ENCODE results near the gene ESRRA. TPM values are rescaled to one million over a fixed set of nuclear protein-coding genes. Genes with fewer than 3 reads are reported as not detected.

The ESRRA gene
- polyA plus RNA-seq, 1 donor (not counting 4 experiments of a cell fraction or from before 2014, with no cell fraction given): 20.8 TPM

DNA sequence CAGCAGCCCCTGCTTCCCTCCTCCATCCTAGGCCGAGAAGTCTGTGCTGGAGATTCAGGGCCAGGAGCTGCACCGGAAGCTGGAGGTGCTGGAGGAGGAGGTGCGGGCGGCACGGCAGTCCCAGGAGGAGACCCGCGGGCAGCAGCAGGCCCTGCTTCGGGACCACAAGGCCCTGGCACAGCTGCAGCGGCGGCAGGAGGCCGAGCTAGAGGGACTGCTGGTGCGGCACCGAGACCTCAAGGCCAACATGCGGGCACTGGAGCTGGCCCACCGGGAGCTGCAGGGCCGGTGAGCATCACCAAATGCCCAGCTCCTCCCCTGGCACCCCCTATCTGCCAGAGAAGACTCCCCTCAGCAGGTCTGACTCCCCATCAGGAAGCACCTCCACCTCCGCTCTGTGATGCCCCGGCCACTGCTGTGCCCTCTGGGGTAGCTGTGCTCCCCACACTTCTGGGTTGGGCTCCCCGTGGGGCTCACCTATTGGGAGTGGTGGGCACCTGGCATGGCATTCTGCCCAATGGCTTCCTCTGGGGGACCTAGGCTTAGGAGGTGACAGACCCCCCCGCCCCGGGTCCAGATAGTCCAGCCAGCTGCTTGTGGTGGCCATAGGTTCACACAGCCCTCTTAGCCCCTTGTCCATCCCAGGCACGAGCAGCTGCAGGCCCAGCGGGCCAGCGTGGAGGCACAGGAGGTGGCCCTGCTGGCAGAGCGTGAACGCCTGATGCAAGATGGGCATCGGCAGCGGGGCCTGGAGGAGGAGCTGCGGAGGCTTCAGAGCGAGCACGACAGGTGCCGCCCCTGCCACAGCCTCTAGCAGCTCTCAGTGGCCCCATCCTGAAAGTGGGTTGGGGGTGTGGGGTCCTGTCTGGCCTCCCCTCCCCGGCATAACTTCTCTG is 47.0 kb downstream of the ESRRA start:
- no peak for FAIRE-seq

DNA sequence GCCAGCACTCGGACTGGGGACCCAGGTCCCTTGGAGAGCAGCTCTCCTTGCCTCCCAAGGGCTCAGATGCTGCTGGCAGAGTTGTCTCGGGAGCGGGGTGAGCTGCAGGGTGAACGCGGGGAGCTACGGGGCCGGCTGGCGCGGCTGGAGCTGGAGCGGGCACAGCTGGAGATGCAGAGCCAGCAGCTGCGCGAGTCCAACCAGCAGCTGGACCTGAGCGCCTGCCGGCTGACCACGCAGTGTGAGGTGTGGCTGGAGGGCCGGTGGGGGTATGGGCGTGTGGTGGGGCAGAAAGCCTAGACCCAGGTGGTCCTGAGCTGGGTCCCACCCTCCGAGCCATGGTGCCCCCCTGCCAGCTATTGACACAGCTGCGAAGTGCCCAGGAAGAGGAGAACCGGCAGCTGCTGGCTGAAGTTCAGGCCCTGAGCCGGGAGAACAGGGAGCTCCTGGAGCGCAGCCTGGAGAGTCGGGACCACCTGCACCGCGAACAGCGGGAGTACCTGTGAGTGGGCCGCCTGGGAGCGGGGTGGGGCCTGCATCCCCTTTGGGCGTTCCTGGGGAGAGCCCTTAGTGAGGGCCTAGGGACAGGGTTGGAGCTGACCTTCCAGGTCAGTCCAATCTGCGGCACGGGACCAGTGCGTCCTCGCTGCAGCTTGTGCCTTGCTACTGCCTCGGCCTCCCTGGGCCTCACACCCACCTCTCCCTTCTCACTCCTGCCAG is 47.8 kb downstream of the ESRRA start:
- Histone ChIP-seq H3K4me2 (ENCODE audit: control insufficient read depth, extremely low read depth, insufficient read depth, low read depth, low read length) (no peak overlapping the region), H3K9me1 (ENCODE audit: control insufficient read depth, extremely low read depth, insufficient read depth, low read length) (peaks cover 3% of the 10 kb centered on the region), H4K20me1 (ENCODE audit: control insufficient read depth, extremely low read depth, insufficient read depth, low read length) (no peaks in the 10 kb centered on the region), H3K9me3 (ENCODE audit: control insufficient read depth, low read depth, low read length) (no peaks in the 10 kb centered on the region), H3K4me1 (ENCODE audit: control insufficient read depth, extremely low read depth, insufficient read depth, low read length) (peaks cover 33% of the 10 kb centered on the region), H3K27me3 (ENCODE audit: control insufficient read depth, extremely low read depth, insufficient read depth, low read length) (no peaks in the 10 kb centered on the region), H3K27ac (ENCODE audit: control insufficient read depth, insufficient read depth, low read length) (no peak overlapping the region), H3K9ac (ENCODE audit: control insufficient read depth, extremely low read depth, insufficient read depth, low read length) (no peak overlapping the region), H2AFZ (ENCODE audit: control insufficient read depth, low read length) (no peak overlapping the region), H3K4me3 (ENCODE audit: control insufficient read depth in 2 of 3, extremely low read depth in 1 of 3, insufficient read depth in 2 of 3, low read depth in 1 of 3, low read length in 3 of 3) (no peak overlapping the region), H3K79me2 (ENCODE audit: control insufficient read depth, insufficient read depth, low read length) (no peaks in the 10 kb centered on the region), H3K36me3 (ENCODE audit: control insufficient read depth in 2 of 2, extremely low read depth in 1 of 2, insufficient read depth in 2 of 2, low read length in 2 of 2) (no peaks in the 10 kb centered on the region)
- dilution Hi-C loops (cut with MboI; ENCODE audit: extremely low pct_ligation_motif_present, low sequenced_read_pairs): no loop called here
- TF ChIP-seq, protein P1, sequence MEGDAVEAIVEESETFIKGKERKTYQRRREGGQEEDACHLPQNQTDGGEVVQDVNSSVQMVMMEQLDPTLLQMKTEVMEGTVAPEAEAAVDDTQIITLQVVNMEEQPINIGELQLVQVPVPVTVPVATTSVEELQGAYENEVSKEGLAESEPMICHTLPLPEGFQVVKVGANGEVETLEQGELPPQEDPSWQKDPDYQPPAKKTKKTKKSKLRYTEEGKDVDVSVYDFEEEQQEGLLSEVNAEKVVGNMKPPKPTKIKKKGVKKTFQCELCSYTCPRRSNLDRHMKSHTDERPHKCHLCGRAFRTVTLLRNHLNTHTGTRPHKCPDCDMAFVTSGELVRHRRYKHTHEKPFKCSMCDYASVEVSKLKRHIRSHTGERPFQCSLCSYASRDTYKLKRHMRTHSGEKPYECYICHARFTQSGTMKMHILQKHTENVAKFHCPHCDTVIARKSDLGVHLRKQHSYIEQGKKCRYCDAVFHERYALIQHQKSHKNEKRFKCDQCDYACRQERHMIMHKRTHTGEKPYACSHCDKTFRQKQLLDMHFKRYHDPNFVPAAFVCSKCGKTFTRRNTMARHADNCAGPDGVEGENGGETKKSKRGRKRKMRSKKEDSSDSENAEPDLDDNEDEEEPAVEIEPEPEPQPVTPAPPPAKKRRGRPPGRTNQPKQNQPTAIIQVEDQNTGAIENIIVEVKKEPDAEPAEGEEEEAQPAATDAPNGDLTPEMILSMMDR (optimal IDR thresholded peaks at IDR 0.05 in 1 of 3, IDR thresholded peaks at IDR 0.05 in 1 of 3, conservative IDR thresholded peaks at IDR 0.05 in 1 of 3; ENCODE audit: extremely low read depth in 1 of 3, insufficient read depth in 2 of 3, low read length in 3 of 3): no peak
- no peak for TF ChIP-seq EZH2 (IDR thresholded peaks at IDR 0.05; ENCODE audit: low read length)
- FAIRE-seq (no peak), DNase-seq (ENCODE audit: low read depth, low spot score) (no peak)

More for the DNA sequence above, 47.0 kb downstream of the ESRRA start:
- H3K27me3 ChIP-seq (ENCODE audit: control insufficient read depth, extremely low read depth, insufficient read depth, low read length): no peaks in the 10 kb centered on the region
- H4K20me1 ChIP-seq (ENCODE audit: control insufficient read depth, extremely low read depth, insufficient read depth, low read length): no peaks in the 10 kb centered on the region
- H3K79me2 ChIP-seq (ENCODE audit: control insufficient read depth, insufficient read depth, low read length): no peaks in the 10 kb centered on the region
- dilution Hi-C loops (cut with MboI; ENCODE audit: extremely low pct_ligation_motif_present, low sequenced_read_pairs): no loop called here
- no peak overlapping the region for H3K9ac ChIP-seq (ENCODE audit: control insufficient read depth, extremely low read depth, insufficient read depth, low read length)
- peaks cover 3% of the 10 kb centered on the region for H3K9me1 ChIP-seq (ENCODE audit: control insufficient read depth, extremely low read depth, insufficient read depth, low read length)
- no peak overlapping the region for H3K27ac ChIP-seq (ENCODE audit: control insufficient read depth, insufficient read depth, low read length)
- TF ChIP-seq, protein P1 (optimal IDR thresholded peaks at IDR 0.05 in 1 of 3, IDR thresholded peaks at IDR 0.05 in 1 of 3, conservative IDR thresholded peaks at IDR 0.05 in 1 of 3; ENCODE audit: extremely low read depth in 1 of 3, insufficient read depth in 2 of 3, low read length in 3 of 3): no peak
- no peak for TF ChIP-seq EZH2 (IDR thresholded peaks at IDR 0.05; ENCODE audit: low read length)
- no peak for DNase-seq (ENCODE audit: low read depth, low spot score)
- H3K4me2 ChIP-seq (ENCODE audit: control insufficient read depth, extremely low read depth, insufficient read depth, low read depth, low read length): no peak overlapping the region
- H3K4me3 ChIP-seq (ENCODE audit: control insufficient read depth in 2 of 3, extremely low read depth in 1 of 3, insufficient read depth in 2 of 3, low read depth in 1 of 3, low read length in 3 of 3): no peak overlapping the region
- no peaks in the 10 kb centered on the region for H3K9me3 ChIP-seq (ENCODE audit: control insufficient read depth, low read depth, low read length)
- H3K36me3 ChIP-seq (ENCODE audit: control insufficient read depth in 2 of 2, extremely low read depth in 1 of 2, insufficient read depth in 2 of 2, low read length in 2 of 2): no peaks in the 10 kb centered on the region
- peaks cover 33% of the 10 kb centered on the region for H3K4me1 ChIP-seq (ENCODE audit: control insufficient read depth, extremely low read depth, insufficient read depth, low read length)
- no peak overlapping the region for H2AFZ ChIP-seq (ENCODE audit: control insufficient read depth, low read length)
